H1 (cell line): ENCODE results near the gene DUSP2. TPM values are rescaled to one million over a fixed set of nuclear protein-coding genes. Genes with fewer than 3 reads are reported as not detected.

Experiments used
- CTCF ChIA-PET: fragments of 300-600 bp; sonication (Branson Sonifier 250); formaldehyde crosslinking; loops from one replicate; lab custom pipeline; 2021; ENCODE audit not compliant: partially characterized antibody; lab: Charles Lee
- POLR2A ChIA-PET: fragments of 300-600 bp; sonication (Branson Sonifier 250); formaldehyde crosslinking; loops from one replicate; lab custom pipeline; 2021; ENCODE audit warnings: inconsistent platforms; ENCODE audit not compliant: partially characterized antibody; lab: Charles Lee
- DNase-seq, 2 experiments: peaks; one replicate each; pipeline versions ENCODE4 v3.0.0 to v3.0.0-alpha.2; 2010 to 2022; ENCODE audit warnings: low spot score in 2 of 2, low read depth in 1 of 2, mixed read lengths in 1 of 2
- FAIRE-seq: peaks from 2 replicates; lab custom pipeline; 2011; peaks lifted over from hg19 to GRCh38; lab: Jason Lieb, UNC
- H2AFZ ChIP-seq: 2 replicates; pipeline ENCODE4 v1.8.1; 2012; ENCODE audit warnings: low read length, inconsistent platforms
- H2AK5ac ChIP-seq: 2 replicates; pipeline ENCODE4 v1.6.1; 2013; ENCODE audit warnings: low read depth, low read length
- H2BK120ac ChIP-seq: replicated peaks from 2 replicates; pipeline ENCODE3; 2013; ENCODE audit warnings: low read depth, low read length, inconsistent platforms
- H2BK12ac ChIP-seq: 2 replicates; pipeline ENCODE4 v1.6.1; 2013; ENCODE audit warnings: low read depth, low read length
- H2BK15ac ChIP-seq: 2 replicates; pipeline ENCODE4 v1.6.1; 2013; ENCODE audit warnings: low read length
- H2BK20ac ChIP-seq: 2 replicates; pipeline ENCODE4 v1.6.1; 2013; ENCODE audit warnings: low read length
- H2BK5ac ChIP-seq: 2 replicates; pipeline ENCODE4 v1.6.1; 2013; ENCODE audit warnings: low read depth, low read length
- H3K14ac ChIP-seq: 2 replicates; pipeline ENCODE4 v1.6.1; 2013; ENCODE audit warnings: inconsistent platforms; ENCODE audit not compliant: insufficient read length
- H3K18ac ChIP-seq: 2 replicates; pipeline ENCODE4 v1.6.1; 2013; ENCODE audit warnings: low read length; ENCODE audit errors: extremely low read depth
- H3K23ac ChIP-seq: 2 replicates; pipeline ENCODE4 v1.6.1; 2013; ENCODE audit warnings: inconsistent platforms; ENCODE audit not compliant: insufficient read length
- H3K23me2 ChIP-seq: 2 replicates; pipeline ENCODE4 v1.6.1; 2013; ENCODE audit warnings: low read depth, low read length
- H3K27ac ChIP-seq: 2 replicates; pipeline ENCODE4 v1.6.1; 2011; ENCODE audit warnings: low read depth, low read length, inconsistent platforms
- H3K27me3 ChIP-seq, 4 experiments: replicated peaks in 1 of 4; 1 replicate in 1 of 4; 2 replicates in 3 of 4; pipeline versions ENCODE4 v1.6.1 to v1.8.1; 2011 to 2013; ENCODE audit warnings: low read length in 3 of 4, mild to moderate bottlenecking in 3 of 4, inconsistent platforms in 2 of 4, mixed read lengths in 2 of 4, moderate library complexity in 1 of 4; ENCODE audit not compliant: control insufficient read depth in 3 of 4, insufficient read depth in 3 of 4; ENCODE audit errors: extremely low read depth in 1 of 4
- H3K36me3 ChIP-seq, 4 experiments: 2 replicates each; pipeline versions ENCODE4 v1.6.1 to v1.8.1; 2011 to 2013; ENCODE audit warnings: mild to moderate bottlenecking in 4 of 4, low read length in 3 of 4, moderate library complexity in 2 of 4, control low read depth in 1 of 4, inconsistent platforms in 1 of 4; ENCODE audit not compliant: insufficient read depth in 4 of 4, control insufficient read depth in 2 of 4
- H3K4ac ChIP-seq: replicated peaks from 2 replicates; pipeline ENCODE3; 2013; ENCODE audit warnings: low read length, low read depth, mixed read lengths, inconsistent platforms; ENCODE audit not compliant: insufficient read length
- H3K4me1 ChIP-seq, 4 experiments: replicated peaks in 1 of 4; 1 replicate in 1 of 4; 2 replicates in 3 of 4; pipeline versions ENCODE4 v1.6.1 to v1.8.1; 2011 to 2013; ENCODE audit warnings: low read length in 3 of 4, inconsistent platforms in 2 of 4, mixed read lengths in 1 of 4; ENCODE audit not compliant: insufficient read depth in 4 of 4, control insufficient read depth in 3 of 4
- H3K4me2 ChIP-seq, 2 experiments: 2 replicates each; pipeline versions ENCODE4 v1.6.1 to v1.8.1; 2011 to 2013; ENCODE audit warnings: low read depth in 2 of 2, low read length in 2 of 2, control low read depth in 1 of 2, inconsistent platforms in 1 of 2, mild to moderate bottlenecking in 1 of 2; ENCODE audit not compliant: insufficient read depth in 1 of 2
- H3K4me3 ChIP-seq, 4 experiments: fragments of 200-600, 300-600 bp in 1 of 4; sonication (generic), shearing (Covaris generic), sonication (Bioruptor Twin) in 1 of 4; 2 replicates each; pipeline versions ENCODE4 v1.5.1 to v1.8.1; 2011 to 2016; ENCODE audit warnings: low read length in 4 of 4, low read depth in 3 of 4, control low read depth in 2 of 4, inconsistent platforms in 2 of 4, mild to moderate bottlenecking in 2 of 4, mixed read lengths in 1 of 4, moderate library complexity in 1 of 4; ENCODE audit not compliant: insufficient read depth in 2 of 4; ENCODE audit errors: extremely low read depth in 1 of 4
- H3K56ac ChIP-seq: replicated peaks from 2 replicates; pipeline ENCODE3; 2013; ENCODE audit warnings: low read depth, mild to moderate bottlenecking, mixed read lengths, low read length, inconsistent platforms; ENCODE audit not compliant: insufficient read length
- H3K79me1 ChIP-seq: 2 replicates; pipeline ENCODE4 v1.6.1; 2013; ENCODE audit warnings: low read depth, low read length, control low read depth
- H3K79me2 ChIP-seq, 2 experiments: 2 replicates each; pipeline versions ENCODE4 v1.6.1 to v1.8.1; 2012 to 2013; ENCODE audit warnings: low read length in 2 of 2, mild to moderate bottlenecking in 2 of 2, inconsistent platforms in 1 of 2; ENCODE audit not compliant: insufficient read depth in 2 of 2, control insufficient read depth in 1 of 2
- H3K9ac ChIP-seq, 4 experiments: replicated peaks in 1 of 4; 1 replicate in 1 of 4; 2 replicates in 3 of 4; pipeline versions ENCODE4 v1.6.1 to v1.8.1; 2011 to 2013; ENCODE audit warnings: low read depth in 3 of 4, low read length in 3 of 4, control low read depth in 2 of 4, mild to moderate bottlenecking in 2 of 4, moderate library complexity in 2 of 4, inconsistent platforms in 1 of 4; ENCODE audit errors: extremely low read depth in 1 of 4
- H3K9me3 ChIP-seq, 2 experiments: 2 replicates each; pipeline versions ENCODE4 v1.6.1 to v1.8.1; 2012 to 2013; ENCODE audit warnings: mild to moderate bottlenecking in 2 of 2, moderate library complexity in 2 of 2, control low read depth in 1 of 2, inconsistent platforms in 1 of 2, low read depth in 1 of 2, low read length in 1 of 2, mixed read lengths in 1 of 2; ENCODE audit not compliant: insufficient read depth in 2 of 2
- H4K20me1 ChIP-seq, 2 experiments: replicated peaks in 1 of 2; 2 replicates each; pipeline versions ENCODE3 to v1.8.1; 2011 to 2013; ENCODE audit warnings: inconsistent platforms in 2 of 2, low read length in 2 of 2, mild to moderate bottlenecking in 1 of 2; ENCODE audit not compliant: insufficient read depth in 2 of 2, control insufficient read depth in 1 of 2
- H4K5ac ChIP-seq: 2 replicates; pipeline ENCODE4 v1.6.1; 2013; ENCODE audit warnings: low read length, low read depth, mixed read lengths, inconsistent platforms; ENCODE audit not compliant: insufficient read length
- H4K8ac ChIP-seq: 2 replicates; pipeline ENCODE4 v1.8.0; 2013; ENCODE audit warnings: mild to moderate bottlenecking, moderate library complexity, low read length, inconsistent platforms; ENCODE audit not compliant: insufficient read depth; ENCODE audit errors: extremely low read depth
- H4K91ac ChIP-seq: replicated peaks from 2 replicates; pipeline ENCODE3; 2013; ENCODE audit warnings: low read length, mixed read lengths, inconsistent platforms; ENCODE audit not compliant: insufficient read length
- CEBPB ChIP-seq: IDR thresholded peaks from 2 replicates; pipeline ENCODE4 v1.6.1; 2012; ENCODE audit warnings: low read depth, low read length
- POLR2AphosphoS5 ChIP-seq: IDR thresholded peaks from 2 replicates; pipeline ENCODE4 v1.6.1; 2011; ENCODE audit warnings: low read depth, low read length
- WGBS, 2 experiments: shearing (Covaris generic) in 1 of 2; methylation state at CpG; one replicate each; pipeline versions ENCODE4 v1.1.6 to v1.1.7; 2013 to 2015; ENCODE audit warnings: low lambda C conversion rate in 2 of 2, mixed read lengths in 2 of 2, inconsistent platforms in 1 of 2, low coverage in 1 of 2, missing lambda C conversion rate in 1 of 2; ENCODE audit not compliant: insufficient replicate concordance in 2 of 2, insufficient coverage in 1 of 2, insufficient read length in 1 of 2; ENCODE audit errors: extremely low coverage in 1 of 2, missing lambda C conversion rate in 1 of 2; 5-methylcytosine and 5-hydroxymethylcytosine counted together
- polyA plus RNA-seq, 7 experiments: library from polyadenylated mRNA; depleted of rRNA in 3 of 7; stranded (reverse) in 5 of 7; unstranded in 2 of 7; fragments of >200 nt in 5 of 7; fragments of 200-250 nt in 2 of 7; gene quantifications; 1 replicate in 5 of 7; 2 replicates in 1 of 7; 4 replicates in 1 of 7; pipeline versions ENCODE4 v1.2.1 to v1.2.3, GENCODE V29; 2011 to 2013; ENCODE audit warnings: missing spikeins in 2 of 7, mixed read lengths in 2 of 7
- total RNA-seq: library from RNA; stranded (reverse); fragmentation: NEBNext Ultra II Directional; extraction: Animal tissue kit (Norgen Biotek cat#: 25700); gene quantifications from 2 replicates; pipeline ENCODE4 v1.2.1, GENCODE V29; 2021

The DUSP2 gene
- total and polyA plus RNA-seq, 2 of the 8 experiments (the other 6 are each of a cell fraction or from before 2014, with no cell fraction given), result 10.1 to 10.4 TPM

GRCh38 chr2:96136129-96136720 is 9.0 kb downstream of the DUSP2 start:
- no peak for DNase-seq
- no peak overlapping the region for H2BK120ac ChIP-seq
- H2BK5ac ChIP-seq, result no peak overlapping the region
- H3K27ac ChIP-seq, result no peak overlapping the region
- no peak overlapping the region; the same call in 1 of the 2 replicates for H2BK12ac ChIP-seq
- H3K4ac ChIP-seq, result no peak overlapping the region
- H4K91ac ChIP-seq, result no peak overlapping the region
- no peak overlapping the region for H2BK20ac ChIP-seq
- H2AK5ac ChIP-seq, result no peak overlapping the region
- CTCF ChIA-PET, result interaction anchor here (0.8 to 13.4 kb wide), 8 partner anchors 15 to 144 kb away, joined by 3 to 155 read pairs (median 6); no protein-coding TSS in a partner anchor
- H3K56ac ChIP-seq, result no peak overlapping the region
- no peaks in the 10 kb centered on the region for H3K23me2 ChIP-seq
- no peak overlapping the region for H3K4me2 ChIP-seq
- H3K36me3 ChIP-seq, result no peaks in the 10 kb centered on the region
- peaks cover 0 to 2% of the 10 kb centered on the region in 2 experiments for H4K20me1 ChIP-seq
- H3K9ac ChIP-seq, result no peak overlapping the region
- H4K5ac ChIP-seq, result no peak overlapping the region
- no peaks in the 10 kb centered on the region for H3K79me1 ChIP-seq
- H3K14ac ChIP-seq, result no peak overlapping the region
- no peaks in the 10 kb centered on the region for H3K79me2 ChIP-seq
- no peaks in the 10 kb centered on the region; a peak in 1 of 7 replicates for H3K27me3 ChIP-seq
- no peaks in the 10 kb centered on the region for H3K9me3 ChIP-seq
- FAIRE-seq, result no peak
- H2AFZ ChIP-seq, result no peak overlapping the region
- H3K4me3 ChIP-seq, result no peak overlapping the region
- H3K18ac ChIP-seq, result no peak overlapping the region
- no peak overlapping the region for H3K23ac ChIP-seq
- 0 out of 2 replicates have a peak overlapping the region, but pooled peaks have one; percentile 29 for H2BK15ac ChIP-seq
- POLR2A ChIA-PET, result no interaction called here
- no peak overlapping the region for H4K8ac ChIP-seq
- peaks cover 0 to 13% (median 4%) of the 10 kb centered on the region in 4 experiments; a peak in 5 of 7 replicates for H3K4me1 ChIP-seq
- 84% methylated on average over 8 of the region's 8 CpGs; no CpG with 5 or more reads in 1 of the 2 experiments for WGBS, 2 experiments
- TF ChIP-seq CEBPB (no peak), POLR2AphosphoS5 (no peak)
